HG02943 (cell line): ENCODE results near the gene MRPS2.
"Not testable (repeated sequence)": the region's sequence is repeated elsewhere in the genome, so short reads cannot be mapped to it uniquely, and the experiment has no call there.

Experiments
- ATAC-seq: cut with Tn5 transposase; IDR thresholded peaks from one replicate; pipeline ENCODE4 v1.9.1; 2021; ENCODE audit warnings: mild to moderate bottlenecking, low read depth, moderate library complexity; ENCODE audit not compliant: unreplicated experiment

MRPS2 gene

DNA sequence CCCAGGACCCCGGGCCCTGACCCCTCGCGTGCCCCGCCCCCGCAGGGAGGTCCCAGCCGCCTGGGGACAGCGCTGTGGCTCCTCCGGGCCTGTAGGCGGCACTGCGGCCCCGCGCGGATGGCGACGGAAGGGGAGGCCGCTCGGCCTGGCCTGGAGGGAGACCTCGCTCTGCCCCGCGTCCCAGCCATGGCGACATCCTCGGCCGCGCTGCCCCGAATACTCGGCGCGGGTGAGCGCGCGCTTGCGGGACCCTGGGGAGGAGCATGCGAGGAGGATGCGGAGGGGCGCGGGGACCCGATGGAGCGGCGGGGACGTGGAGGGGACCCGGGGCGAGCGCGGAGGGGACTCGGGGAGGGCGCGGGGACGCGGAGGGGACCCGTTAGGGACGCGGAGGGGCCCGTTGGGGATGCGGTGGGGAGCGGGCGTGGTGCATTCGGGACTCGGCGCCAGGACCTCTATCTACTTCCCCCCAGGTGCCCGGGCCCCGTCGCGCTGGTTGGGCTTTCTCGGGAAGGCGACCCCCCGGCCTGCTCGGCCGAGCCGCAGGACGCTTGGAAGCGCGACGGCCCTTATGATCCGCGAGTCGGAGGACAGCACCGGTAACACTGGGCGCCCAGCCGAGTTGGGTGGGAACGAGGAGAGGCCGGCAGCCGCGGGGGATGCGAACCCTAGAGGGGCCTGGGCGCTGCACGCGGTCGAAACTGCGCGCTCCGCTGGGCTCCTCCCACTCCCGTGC, at the start of gene MRPS2:
Gene MRPS2, plus strand, starts transcription at position 158 of the 736 bp plus-strand sequence. Its CDS starts 29 bp downstream, at position 187.
- ATAC-seq: peak; percentile 79

GRCh38 chr9:135450956-135451355, 49.5 kb upstream of the MRPS2 start:
- ATAC-seq: no peak

DNA sequence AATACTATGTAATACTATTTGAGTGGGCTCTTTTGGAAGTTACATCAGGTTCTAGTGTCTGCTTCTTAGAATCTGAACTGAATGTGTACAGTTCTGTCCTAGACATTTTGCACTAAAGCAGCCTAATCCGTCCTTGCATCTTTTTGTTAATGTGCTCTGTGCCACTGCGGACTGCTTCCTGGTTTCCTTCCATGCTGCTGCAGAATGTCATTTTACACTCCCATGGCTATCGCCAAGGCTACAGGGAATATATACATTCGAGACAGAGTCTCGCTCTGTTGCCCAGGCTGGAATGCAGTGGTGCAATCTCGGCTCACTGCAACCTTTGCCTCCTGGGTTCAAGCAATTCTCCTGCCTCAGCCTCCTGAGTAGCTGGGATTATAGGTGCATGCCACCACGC, 48.6 kb upstream of the MRPS2 start:
- not testable (repeated sequence) for ATAC-seq

GRCh38 chr9:135454737-135455136, 45.7 kb upstream of the MRPS2 start:
- ATAC-seq: no peak

GRCh38 chr9:135455401-135456030, 45.0 kb upstream of the MRPS2 start:
- no peak for ATAC-seq

- no peak for ATAC-seq
Observed at GRCh38 chr9:135456436-135457104, 43.9 kb upstream of the MRPS2 start.

DNA sequence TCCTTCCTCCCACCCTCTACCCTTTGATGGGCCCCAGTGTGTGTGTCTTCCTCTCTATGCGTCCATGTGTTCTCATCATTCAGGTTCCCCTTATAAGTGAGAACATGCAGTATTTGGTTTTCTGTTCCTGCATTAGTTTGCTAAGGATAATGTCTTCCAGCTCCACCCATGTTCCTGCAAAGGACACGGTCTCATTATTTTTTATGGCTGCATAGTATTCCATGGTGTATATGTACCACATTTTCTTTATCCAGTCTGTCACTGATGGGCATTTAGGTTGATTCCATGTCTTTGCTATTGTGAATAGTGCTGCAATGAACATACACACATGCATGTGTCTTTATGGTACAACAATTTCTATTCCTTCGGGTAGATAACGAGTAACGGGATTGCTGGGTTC, 42.0 kb upstream of the MRPS2 start:
- not testable (repeated sequence) for ATAC-seq

DNA sequence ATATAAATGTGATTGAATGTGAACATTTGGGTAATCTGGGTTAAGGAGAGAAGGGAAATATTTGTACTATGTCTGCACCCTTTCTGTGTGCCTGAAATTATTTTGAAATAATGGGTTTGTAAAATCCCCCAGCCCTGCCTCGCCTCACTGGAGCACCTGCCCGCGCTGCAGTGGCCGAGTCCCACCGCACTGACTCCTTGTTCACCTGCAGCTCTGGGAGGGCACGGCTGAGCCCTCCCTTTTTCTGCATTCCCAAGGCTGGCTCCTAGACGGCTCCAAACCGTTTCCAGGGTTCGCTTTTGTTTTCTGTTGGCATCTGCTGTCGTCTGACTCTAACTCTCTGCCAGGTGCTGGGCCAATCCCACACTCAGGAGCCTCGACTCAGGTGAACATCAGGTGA, 38.5 kb upstream of the MRPS2 start:
- no peak for ATAC-seq

DNA sequence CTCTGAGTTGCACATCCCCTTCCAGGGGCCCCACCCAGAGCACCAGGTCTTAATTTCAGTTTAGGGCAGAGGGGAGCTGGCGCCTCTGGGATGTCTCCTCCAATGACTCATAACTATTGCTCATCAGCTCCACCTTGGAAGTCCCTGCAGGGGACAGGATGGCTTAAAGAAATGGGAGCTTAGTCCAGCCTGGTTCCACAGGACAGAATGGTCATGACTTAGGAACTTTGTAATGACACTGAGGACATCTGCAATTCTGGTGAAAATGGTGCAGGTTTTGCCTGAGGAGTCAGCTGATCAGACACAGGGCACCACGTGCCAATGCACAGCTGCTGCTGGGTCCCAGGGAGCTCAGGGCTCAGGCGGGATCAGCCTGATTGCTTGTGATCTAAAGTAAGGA, 37.3 kb upstream of the MRPS2 start:
- ATAC-seq: no peak

DNA sequence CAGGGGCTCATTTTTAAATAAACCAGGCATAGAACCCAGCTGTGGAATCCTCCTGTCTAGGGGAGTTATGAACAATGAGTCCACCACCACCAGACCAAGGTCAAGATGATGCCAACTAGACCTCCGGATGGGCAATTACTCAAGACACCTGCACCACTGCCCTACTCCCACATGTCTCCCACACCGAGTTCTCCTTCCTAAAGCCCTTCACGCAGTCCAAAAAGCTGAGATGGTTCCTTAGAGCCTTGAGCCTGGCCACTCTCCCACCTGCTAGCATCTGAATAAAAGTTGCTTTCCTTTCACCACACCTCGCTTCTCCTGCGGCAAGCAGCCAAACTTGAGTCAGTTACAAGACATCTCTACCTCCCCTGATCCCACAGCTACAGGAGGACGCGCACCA, 36.3 kb upstream of the MRPS2 start:
- ATAC-seq: no peak

DNA sequence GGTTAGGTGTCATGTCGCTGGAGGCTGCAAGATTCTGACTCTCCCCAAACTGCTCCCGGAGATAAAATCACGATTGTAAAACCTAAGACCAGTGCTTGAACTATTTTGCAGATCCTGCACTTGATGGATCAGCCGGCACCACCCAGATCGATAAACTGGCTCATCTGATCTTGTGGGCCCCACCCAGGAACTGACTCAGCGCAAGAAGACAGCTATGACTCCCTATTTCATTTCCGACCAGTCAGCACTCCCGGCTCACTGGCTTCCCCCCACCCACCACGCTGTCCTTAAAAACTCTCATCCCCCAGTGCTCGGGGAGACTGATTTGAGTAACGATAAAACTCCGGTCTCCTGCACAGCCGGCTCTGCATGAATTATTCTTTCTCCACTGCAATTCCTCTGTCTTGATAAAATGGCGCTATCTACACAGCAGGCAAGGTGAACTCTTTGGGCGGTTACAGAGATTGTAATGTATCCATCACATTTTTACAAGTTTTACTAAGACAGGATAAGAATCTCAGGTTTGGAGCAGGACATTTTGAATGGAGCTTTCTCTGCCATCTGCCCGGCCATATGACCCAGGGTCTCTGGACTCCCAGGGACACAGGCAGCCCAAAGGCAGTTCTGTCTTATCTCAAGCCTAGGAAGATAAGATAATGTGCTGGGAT, 31.5 kb upstream of the MRPS2 start:
- ATAC-seq: no peak

DNA sequence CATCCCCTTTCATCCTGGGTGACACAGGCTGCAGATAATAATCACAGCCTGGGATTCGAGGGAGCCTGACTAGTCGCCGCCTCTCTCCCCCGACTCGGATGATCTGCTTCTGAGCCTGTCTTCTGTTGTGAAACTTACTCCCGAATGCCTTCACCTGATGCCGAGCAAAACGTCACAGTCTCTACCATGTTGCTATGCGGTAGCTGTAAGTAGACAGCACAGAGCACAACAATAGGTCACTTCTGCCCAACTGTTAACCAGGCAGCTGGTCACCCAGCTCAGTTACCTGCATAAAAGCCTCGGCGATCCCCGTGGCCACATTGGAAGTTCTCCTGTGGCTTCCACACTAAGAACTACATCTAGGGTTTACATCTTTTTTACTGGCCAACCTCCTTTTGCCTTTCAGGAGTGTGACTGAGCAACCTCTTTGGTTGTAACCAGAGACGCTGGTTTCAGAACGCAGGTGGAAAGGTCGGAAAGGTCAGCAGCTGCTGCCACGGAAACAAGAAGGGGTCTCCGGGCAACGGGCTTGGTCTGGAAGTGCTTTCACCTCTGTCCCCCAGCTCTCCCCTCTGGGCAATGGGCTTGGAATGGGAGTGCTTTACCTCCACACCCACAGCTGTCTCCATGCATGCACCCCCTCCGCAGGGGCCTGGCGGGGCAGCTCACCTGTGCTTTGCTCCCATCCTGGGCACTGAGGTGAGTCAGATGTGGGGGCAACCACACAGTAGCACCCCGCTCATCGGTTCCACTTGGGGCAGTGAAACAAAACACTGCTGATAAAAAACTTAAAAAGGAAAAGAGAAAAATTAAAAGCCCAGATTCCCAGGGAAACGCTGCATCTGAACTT, 28.5 kb upstream of the MRPS2 start:
- no peak for ATAC-seq

GRCh38 chr9:135473972-135474543, 26.4 kb upstream of the MRPS2 start:
- ATAC-seq: no peak

GRCh38 chr9:135474915-135475314, 25.6 kb upstream of the MRPS2 start:
- ATAC-seq: no peak

DNA sequence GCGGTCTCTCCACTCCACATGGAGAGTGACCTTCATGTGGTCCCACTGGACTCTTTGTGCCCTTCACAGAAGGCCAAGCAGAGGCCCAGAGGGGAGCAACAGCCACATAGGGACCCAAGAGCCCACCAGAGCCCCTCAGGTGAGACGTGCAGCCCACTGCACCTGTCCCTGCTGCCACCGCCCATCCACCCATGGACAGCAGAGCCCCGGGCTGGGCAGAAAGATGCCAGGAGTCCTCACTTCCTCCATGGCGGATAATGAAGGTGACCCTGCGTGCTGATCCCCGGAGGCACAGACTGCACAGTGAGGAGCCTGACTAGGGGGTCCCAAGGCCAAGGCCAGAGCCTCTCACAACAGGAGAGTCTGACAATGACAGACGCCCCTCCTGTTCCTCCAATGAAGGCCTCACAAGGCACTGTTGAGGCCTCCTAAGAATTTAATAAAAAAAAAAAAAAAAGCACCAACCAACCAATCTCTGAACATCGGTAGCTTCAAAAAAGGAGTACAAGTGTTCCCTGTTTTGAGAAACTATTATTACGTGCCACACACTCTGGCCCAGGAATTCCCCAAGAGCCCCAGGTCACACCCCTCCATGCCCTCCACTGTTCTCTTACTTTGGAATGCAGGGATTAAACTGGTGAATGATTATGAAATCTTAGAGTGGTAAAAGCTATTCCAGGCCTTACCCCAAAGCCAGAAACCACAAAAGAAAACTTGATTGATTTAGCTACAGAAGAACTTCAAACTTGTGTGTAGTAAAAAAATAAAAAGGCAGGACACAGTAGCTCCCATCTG, 23.7 kb upstream of the MRPS2 start:
- ATAC-seq: no peak

DNA sequence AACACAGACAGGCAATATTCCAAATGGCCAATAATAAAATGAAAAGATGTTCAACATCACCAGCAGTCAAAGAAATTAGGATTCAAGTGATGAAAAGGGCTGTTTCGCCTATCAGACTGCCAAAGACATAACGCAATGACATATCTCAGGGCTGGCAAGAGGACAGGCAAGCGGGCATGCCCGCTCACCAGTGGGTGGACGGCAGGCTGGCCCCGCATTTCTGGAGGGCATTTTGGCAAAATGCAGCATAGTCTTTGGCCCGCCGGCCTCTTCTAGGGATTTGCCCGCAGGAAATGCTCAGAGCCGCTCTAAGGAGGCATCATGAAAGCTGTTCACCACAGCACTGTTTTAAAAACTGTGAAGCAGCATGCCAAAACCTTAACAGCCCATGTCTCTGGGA, 22.3 kb upstream of the MRPS2 start:
- no peak for ATAC-seq

DNA sequence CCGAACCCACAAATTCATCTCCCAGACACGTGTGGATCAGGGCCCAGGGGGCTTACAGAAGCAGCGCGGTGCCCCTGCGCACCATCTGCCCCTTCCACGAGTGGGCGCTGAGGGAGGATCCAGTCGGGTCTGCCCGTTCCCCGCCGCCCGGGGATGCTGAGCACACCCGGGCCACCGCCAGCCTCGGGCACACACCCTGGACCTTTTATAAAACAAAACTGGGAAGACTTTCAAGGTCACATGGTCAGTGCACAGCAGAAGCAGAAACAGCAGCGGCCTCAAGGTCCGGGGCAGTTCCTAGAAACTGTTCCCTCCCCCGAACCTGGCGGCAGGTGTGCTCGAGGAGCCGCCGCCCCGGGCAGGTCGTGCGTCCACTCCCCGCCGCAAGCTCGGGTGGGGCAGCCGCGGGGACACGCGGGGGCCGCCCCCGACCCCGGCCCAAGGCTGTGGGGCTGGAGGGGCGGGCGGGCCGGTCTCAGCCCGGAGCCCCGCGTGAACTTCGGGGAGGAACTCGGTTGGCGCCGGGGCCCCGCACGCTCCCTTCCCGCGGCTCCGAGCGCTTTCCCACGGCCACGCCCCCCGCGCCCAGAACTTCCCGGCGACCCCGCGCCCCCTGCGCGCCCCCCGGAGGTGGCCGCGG, 21.5 kb upstream of the MRPS2 start:
- ATAC-seq: no peak

- ATAC-seq: no peak
Observed at GRCh38 chr9:135479469-135480052, 20.9 kb upstream of the MRPS2 start, which contains the start of gene PPP1R26. Gene PPP1R26, plus strand, starts transcription at chr9:135479782. Its CDS starts 4,729 bp downstream, at chr9:135484511.
